HepG2 (cell line): ENCODE measurements around the gene RAB5B.
"Not testable (repeated sequence)": the region's sequence is repeated elsewhere in the genome, so short reads cannot be mapped to it uniquely, and the experiment has no call there.

Experiments used
- GTF2F1 ChIP-seq: fragments of 150-350 bp; IDR thresholded peaks from 2 replicates; pipeline ENCODE4 v1.6.1; 2014; ENCODE audit warnings: low read length
- TAF1 ChIP-seq: sonication (generic); formaldehyde crosslinking; IDR thresholded peaks from 2 replicates; pipeline ENCODE4 v1.4.0; 2020; ENCODE audit warnings: missing genetic modification reagents
- ZFP36L1 ChIP-seq: sonication (generic); formaldehyde crosslinking; IDR thresholded peaks from 2 replicates; pipeline ENCODE4 v1.8.0; 2022; ENCODE audit warnings: mild to moderate bottlenecking, missing genetic modification reagents, moderate library complexity
- ZNF496 ChIP-seq: sonication (generic); formaldehyde crosslinking; IDR thresholded peaks from 2 replicates; pipeline ENCODE4 v1.8.1; 2023; ENCODE audit warnings: mild to moderate bottlenecking, moderate library complexity, missing genetic modification reagents; ENCODE audit not compliant: insufficient replicate concordance
- TF ChIP-seq, protein P1 (sequence below): sonication (generic); formaldehyde crosslinking; IDR thresholded peaks from 2 replicates; pipeline ENCODE4 v1.5.0; 2020; ENCODE audit warnings: mild to moderate bottlenecking, missing genetic modification reagents, moderate library complexity
- TF ChIP-seq, protein P2 (sequence below): sonication (generic); formaldehyde crosslinking; IDR thresholded peaks from 2 replicates; pipeline ENCODE4 v1.8.1; 2022; ENCODE audit warnings: mild to moderate bottlenecking, missing genetic modification reagents
- TF ChIP-seq, protein P3 (sequence below): IDR thresholded peaks from 2 replicates; pipeline ENCODE4 v1.6.1; 2016; ENCODE audit warnings: missing compliant biosample characterization, missing genetic modification reagents, borderline replicate concordance

DNA sequence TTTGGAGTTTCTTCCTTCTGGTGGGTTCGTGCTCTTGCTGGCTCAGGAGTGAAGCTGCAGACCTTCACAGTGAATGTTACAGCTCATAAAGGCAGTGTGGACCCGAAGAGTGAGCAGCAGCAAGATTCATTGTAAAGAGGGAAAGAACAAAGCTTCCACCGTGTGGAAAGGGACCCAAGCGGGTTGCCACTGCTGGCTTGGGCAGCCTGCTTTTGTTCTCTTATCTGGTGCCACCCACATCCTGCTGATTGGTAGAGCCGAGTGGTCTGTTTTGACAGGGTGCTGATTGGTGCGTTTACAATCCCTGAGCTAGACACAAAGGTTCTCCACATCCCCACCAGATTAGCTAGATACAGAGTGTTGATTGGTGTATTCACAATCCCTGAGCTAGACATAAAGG, 25.6 kb downstream of the RAB5B start:
- TF ChIP-seq TAF1 (CRISPR knock-in tag); ZNF496 (CRISPR knock-in tag); GTF2F1; ZFP36L1: not testable (repeated sequence)
- TF ChIP-seq, protein P1, sequence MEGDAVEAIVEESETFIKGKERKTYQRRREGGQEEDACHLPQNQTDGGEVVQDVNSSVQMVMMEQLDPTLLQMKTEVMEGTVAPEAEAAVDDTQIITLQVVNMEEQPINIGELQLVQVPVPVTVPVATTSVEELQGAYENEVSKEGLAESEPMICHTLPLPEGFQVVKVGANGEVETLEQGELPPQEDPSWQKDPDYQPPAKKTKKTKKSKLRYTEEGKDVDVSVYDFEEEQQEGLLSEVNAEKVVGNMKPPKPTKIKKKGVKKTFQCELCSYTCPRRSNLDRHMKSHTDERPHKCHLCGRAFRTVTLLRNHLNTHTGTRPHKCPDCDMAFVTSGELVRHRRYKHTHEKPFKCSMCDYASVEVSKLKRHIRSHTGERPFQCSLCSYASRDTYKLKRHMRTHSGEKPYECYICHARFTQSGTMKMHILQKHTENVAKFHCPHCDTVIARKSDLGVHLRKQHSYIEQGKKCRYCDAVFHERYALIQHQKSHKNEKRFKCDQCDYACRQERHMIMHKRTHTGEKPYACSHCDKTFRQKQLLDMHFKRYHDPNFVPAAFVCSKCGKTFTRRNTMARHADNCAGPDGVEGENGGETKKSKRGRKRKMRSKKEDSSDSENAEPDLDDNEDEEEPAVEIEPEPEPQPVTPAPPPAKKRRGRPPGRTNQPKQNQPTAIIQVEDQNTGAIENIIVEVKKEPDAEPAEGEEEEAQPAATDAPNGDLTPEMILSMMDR, result not testable (repeated sequence)
- TF ChIP-seq, protein P2, sequence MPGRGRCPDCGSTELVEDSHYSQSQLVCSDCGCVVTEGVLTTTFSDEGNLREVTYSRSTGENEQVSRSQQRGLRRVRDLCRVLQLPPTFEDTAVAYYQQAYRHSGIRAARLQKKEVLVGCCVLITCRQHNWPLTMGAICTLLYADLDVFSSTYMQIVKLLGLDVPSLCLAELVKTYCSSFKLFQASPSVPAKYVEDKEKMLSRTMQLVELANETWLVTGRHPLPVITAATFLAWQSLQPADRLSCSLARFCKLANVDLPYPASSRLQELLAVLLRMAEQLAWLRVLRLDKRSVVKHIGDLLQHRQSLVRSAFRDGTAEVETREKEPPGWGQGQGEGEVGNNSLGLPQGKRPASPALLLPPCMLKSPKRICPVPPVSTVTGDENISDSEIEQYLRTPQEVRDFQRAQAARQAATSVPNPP (CRISPR knock-in tag), result not testable (repeated sequence)
- TF ChIP-seq, protein P3, sequence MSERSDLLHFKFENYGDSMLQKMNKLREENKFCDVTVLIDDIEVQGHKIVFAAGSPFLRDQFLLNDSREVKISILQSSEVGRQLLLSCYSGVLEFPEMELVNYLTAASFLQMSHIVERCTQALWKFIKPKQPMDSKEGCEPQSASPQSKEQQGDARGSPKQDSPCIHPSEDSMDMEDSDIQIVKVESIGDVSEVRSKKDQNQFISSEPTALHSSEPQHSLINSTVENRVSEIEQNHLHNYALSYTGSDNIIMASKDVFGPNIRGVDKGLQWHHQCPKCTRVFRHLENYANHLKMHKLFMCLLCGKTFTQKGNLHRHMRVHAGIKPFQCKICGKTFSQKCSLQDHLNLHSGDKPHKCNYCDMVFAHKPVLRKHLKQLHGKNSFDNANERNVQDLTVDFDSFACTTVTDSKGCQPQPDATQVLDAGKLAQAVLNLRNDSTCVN (CRISPR knock-in tag), result not testable (repeated sequence)
